H1 (cell line): ENCODE results near the gene R3HDM2. TPM values are rescaled to one million over a fixed set of nuclear protein-coding genes. Genes with fewer than 3 reads are reported as not detected.

Experiments used
- EGR1 ChIP-seq: IDR thresholded peaks from 2 replicates; pipeline ENCODE4 v1.6.1; 2011; ENCODE audit warnings: low read depth, low read length, borderline replicate concordance
- SP2 ChIP-seq: IDR thresholded peaks from 2 replicates; pipeline ENCODE4 v1.6.1; 2012; ENCODE audit warnings: mild to moderate bottlenecking, low read length, inconsistent platforms
- polyA plus RNA-seq, 7 experiments: library from polyadenylated mRNA; depleted of rRNA in 3 of 7; stranded (reverse) in 5 of 7; unstranded in 2 of 7; fragments of >200 nt in 5 of 7; fragments of 200-250 nt in 2 of 7; gene quantifications; 1 replicate in 5 of 7; 2 replicates in 1 of 7; 4 replicates in 1 of 7; pipeline versions ENCODE4 v1.2.1 to v1.2.3, GENCODE V29; 2011 to 2013; ENCODE audit warnings: missing spikeins in 2 of 7, mixed read lengths in 2 of 7
- total RNA-seq: library from RNA; stranded (reverse); fragmentation: NEBNext Ultra II Directional; extraction: Animal tissue kit (Norgen Biotek cat#: 25700); gene quantifications from 2 replicates; pipeline ENCODE4 v1.2.1, GENCODE V29; 2021
- TF ChIP-seq, protein P1 (sequence below), 3 experiments: IDR thresholded peaks; 1 replicate in 2 of 3; 2 replicates in 1 of 3; pipeline versions ENCODE4 v1.5.1 to v1.6.1; 2011; ENCODE audit warnings: low read length in 3 of 3, mild to moderate bottlenecking in 3 of 3, inconsistent platforms in 2 of 3, low read depth in 1 of 3, moderate library complexity in 1 of 3; ENCODE audit not compliant: insufficient read depth in 1 of 3; ENCODE audit errors: control extremely low read depth in 1 of 3

Gene R3HDM2
- total and polyA plus RNA-seq, 2 of the 8 experiments (the other 6 are each of a cell fraction or from before 2014, with no cell fraction given), result 25.6 to 27.0 TPM

DNA sequence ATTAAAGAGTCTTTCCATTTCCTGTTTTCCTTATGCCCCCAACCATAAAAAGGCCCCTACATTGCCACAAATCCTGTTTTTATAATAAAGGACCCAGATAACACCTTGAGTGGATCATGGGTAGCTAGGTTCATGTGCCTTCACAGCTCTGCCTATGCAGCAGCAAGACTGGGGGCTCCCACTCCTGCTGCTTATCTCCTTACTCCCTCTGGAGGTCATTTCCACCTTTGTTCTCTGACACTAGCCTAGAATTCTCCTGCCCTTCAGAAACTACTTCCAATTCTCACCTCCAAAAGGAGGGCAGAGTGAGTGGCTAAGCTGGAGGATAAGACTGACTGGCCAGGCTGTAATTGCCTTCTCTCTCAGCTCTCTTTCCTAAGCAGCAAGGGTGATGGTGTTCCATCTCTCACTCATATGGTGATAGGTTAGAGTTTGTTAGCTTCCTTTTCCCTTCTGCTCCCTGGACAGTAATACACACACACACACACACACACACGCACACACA is 159.8 kb downstream of the R3HDM2 start (continued):
- TF ChIP-seq, protein P1, sequence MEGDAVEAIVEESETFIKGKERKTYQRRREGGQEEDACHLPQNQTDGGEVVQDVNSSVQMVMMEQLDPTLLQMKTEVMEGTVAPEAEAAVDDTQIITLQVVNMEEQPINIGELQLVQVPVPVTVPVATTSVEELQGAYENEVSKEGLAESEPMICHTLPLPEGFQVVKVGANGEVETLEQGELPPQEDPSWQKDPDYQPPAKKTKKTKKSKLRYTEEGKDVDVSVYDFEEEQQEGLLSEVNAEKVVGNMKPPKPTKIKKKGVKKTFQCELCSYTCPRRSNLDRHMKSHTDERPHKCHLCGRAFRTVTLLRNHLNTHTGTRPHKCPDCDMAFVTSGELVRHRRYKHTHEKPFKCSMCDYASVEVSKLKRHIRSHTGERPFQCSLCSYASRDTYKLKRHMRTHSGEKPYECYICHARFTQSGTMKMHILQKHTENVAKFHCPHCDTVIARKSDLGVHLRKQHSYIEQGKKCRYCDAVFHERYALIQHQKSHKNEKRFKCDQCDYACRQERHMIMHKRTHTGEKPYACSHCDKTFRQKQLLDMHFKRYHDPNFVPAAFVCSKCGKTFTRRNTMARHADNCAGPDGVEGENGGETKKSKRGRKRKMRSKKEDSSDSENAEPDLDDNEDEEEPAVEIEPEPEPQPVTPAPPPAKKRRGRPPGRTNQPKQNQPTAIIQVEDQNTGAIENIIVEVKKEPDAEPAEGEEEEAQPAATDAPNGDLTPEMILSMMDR (IDR thresholded peaks at IDR 0.05; ENCODE audit: control extremely low read depth in 1 of 3, insufficient read depth in 1 of 3, low read depth in 1 of 3, low read length in 3 of 3), result peak in 2 of 3 experiments; percentile 45 to 47; a peak in 3 of 4 replicates
- TF ChIP-seq EGR1 (no peak), SP2 (no peak)
